ENCODE results near the gene IRS2.

GRCh38 chr13:109813663-109814062, 27.3 kb upstream of the IRS2 start:
- TF ChIP-seq GATA2 (IDR thresholded peaks at IDR 0.05; ENCODE audit: low read depth, low read length): no peak
- no peak for TF ChIP-seq GATA3 (IDR thresholded peaks at IDR 0.05; ENCODE audit: low read depth, low read length)
